OCI-LY3 (cell line): ENCODE results near the gene PPP1R37.

Experiments
- EZH2phosphoT487 ChIP-seq: fragments of 200-600 bp; shearing (Covaris generic); IDR thresholded peaks from 2 replicates; pipeline ENCODE4 v1.6.1; 2018; ENCODE audit warnings: antibody characterized with exemption, mixed run types, low read depth
- TF ChIP-seq, protein P1 (sequence below): fragments of 200-600, 300-600 bp; sonication (generic); IDR thresholded peaks from 2 replicates; pipeline ENCODE4 v1.5.1; 2014; ENCODE audit warnings: antibody characterized with exemption, low read length, low read depth

DNA sequence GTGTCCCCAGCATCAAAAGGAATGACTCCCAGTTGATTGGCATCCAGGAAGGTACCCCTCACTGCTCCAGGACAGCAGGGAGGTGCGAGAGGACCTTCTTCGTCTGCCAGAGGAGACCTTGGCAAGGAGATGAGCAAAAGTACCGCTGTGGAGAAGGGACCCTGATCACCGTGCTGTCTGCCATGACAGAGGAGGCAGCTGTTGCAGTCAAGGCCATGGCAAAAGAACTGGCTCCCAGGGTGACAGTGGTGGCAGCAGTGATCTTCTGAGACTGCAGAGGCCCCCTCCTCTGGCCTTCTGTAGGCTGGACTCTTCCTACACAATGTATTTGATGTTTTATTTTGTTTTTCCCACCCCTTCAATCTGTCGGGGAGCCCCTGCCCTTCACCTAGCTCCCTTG is 35.8 kb downstream of the PPP1R37 start:
- TF ChIP-seq, protein P1, sequence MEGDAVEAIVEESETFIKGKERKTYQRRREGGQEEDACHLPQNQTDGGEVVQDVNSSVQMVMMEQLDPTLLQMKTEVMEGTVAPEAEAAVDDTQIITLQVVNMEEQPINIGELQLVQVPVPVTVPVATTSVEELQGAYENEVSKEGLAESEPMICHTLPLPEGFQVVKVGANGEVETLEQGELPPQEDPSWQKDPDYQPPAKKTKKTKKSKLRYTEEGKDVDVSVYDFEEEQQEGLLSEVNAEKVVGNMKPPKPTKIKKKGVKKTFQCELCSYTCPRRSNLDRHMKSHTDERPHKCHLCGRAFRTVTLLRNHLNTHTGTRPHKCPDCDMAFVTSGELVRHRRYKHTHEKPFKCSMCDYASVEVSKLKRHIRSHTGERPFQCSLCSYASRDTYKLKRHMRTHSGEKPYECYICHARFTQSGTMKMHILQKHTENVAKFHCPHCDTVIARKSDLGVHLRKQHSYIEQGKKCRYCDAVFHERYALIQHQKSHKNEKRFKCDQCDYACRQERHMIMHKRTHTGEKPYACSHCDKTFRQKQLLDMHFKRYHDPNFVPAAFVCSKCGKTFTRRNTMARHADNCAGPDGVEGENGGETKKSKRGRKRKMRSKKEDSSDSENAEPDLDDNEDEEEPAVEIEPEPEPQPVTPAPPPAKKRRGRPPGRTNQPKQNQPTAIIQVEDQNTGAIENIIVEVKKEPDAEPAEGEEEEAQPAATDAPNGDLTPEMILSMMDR = no peak
- TF ChIP-seq EZH2phosphoT487 = no peak
